ENCODE data around the gene SLC4A7.

GRCh38 chr3:27503526-27503925 is 19.3 kb upstream of the SLC4A7 start:
- TF ChIP-seq POLR2A (IDR thresholded peaks at IDR 0.05) = no peak
- no peak for TF ChIP-seq CTCF (IDR thresholded peaks at IDR 0.05)
- TF ChIP-seq POLR2AphosphoS5 (IDR thresholded peaks at IDR 0.05) = no peak
